GM18517 (cell line): ENCODE results near the gene PCED1B.
"Not testable (repeated sequence)": the region's sequence is repeated elsewhere in the genome, so short reads cannot be mapped to it uniquely, and the experiment has no call there.

Experiments
- ATAC-seq: cut with Tn5 transposase; IDR thresholded peaks from one replicate; pipeline ENCODE4 v1.9.1; 2021; ENCODE audit warnings: mild to moderate bottlenecking, moderate library complexity; ENCODE audit not compliant: unreplicated experiment

PCED1B gene

GRCh38 chr12:47202176-47202575 lies 122.8 kb downstream of the PCED1B start:
- ATAC-seq: no peak

GRCh38 chr12:47205532-47206449 lies 126.4 kb downstream of the PCED1B start:
- no peak for ATAC-seq

- ATAC-seq: no peak
Observed at GRCh38 chr12:47206450-47207339, 127.3 kb downstream of the PCED1B start.

- ATAC-seq: peak; percentile 66
Observed at GRCh38 chr12:47207340-47207717, 127.9 kb downstream of the PCED1B start.

GRCh38 chr12:47207829-47208248 lies 128.4 kb downstream of the PCED1B start:
- ATAC-seq: peak; percentile 69

GRCh38 chr12:47209014-47209413 lies 129.6 kb downstream of the PCED1B start:
- no peak for ATAC-seq

GRCh38 chr12:47210776-47211175 lies 131.4 kb downstream of the PCED1B start:
- ATAC-seq: no peak

GRCh38 chr12:47212701-47213039 lies 133.2 kb downstream of the PCED1B start:
- ATAC-seq: no peak

GRCh38 chr12:47213396-47213795 lies 134.0 kb downstream of the PCED1B start:
- ATAC-seq: no peak

GRCh38 chr12:47214001-47214619 lies 134.7 kb downstream of the PCED1B start:
- ATAC-seq: no peak

GRCh38 chr12:47214771-47215170 lies 135.3 kb downstream of the PCED1B start:
- ATAC-seq: no peak

- ATAC-seq: peak; percentile 82
Observed at GRCh38 chr12:47216150-47216677, 136.8 kb downstream of the PCED1B start.

GRCh38 chr12:47217595-47217869 lies 138.1 kb downstream of the PCED1B start:
- not testable (repeated sequence) for ATAC-seq

- ATAC-seq: no peak
Observed at GRCh38 chr12:47218191-47218654, 138.8 kb downstream of the PCED1B start.

- ATAC-seq: no peak
Observed at GRCh38 chr12:47219243-47219642, 139.8 kb downstream of the PCED1B start.

- no peak for ATAC-seq
Observed at GRCh38 chr12:47221256-47222023, 142.0 kb downstream of the PCED1B start.

GRCh38 chr12:47222520-47223030 lies 143.2 kb downstream of the PCED1B start:
- no peak for ATAC-seq

- no peak for ATAC-seq
Observed at GRCh38 chr12:47223031-47223847, 143.8 kb downstream of the PCED1B start.

GRCh38 chr12:47223848-47224213 lies 144.4 kb downstream of the PCED1B start:
- ATAC-seq: no peak
